SK-N-MC (cell line): Measurements from ENCODE around the gene KLRF2.

ENCODE experiments used
- EZH2 ChIP-seq: fragments of 200-600 bp; sonication (generic); IDR thresholded peaks from one replicate; pipeline ENCODE4 v1.6.1; 2017; ENCODE audit warnings: antibody characterized with exemption
- POLR2AphosphoS5 ChIP-seq: IDR thresholded peaks from 2 replicates; pipeline ENCODE4 v1.6.1; 2012; ENCODE audit warnings: mild to moderate bottlenecking, low read depth, low read length, borderline replicate concordance

GRCh38 chr12:9869307-9870161, 11.8 kb upstream of the KLRF2 start, which contains the start of gene CLEC2B:
- TF ChIP-seq POLR2AphosphoS5 (no peak), EZH2 (no peak)
